ENCODE measurements around the gene PDE5A.

The PDE5A gene

DNA sequence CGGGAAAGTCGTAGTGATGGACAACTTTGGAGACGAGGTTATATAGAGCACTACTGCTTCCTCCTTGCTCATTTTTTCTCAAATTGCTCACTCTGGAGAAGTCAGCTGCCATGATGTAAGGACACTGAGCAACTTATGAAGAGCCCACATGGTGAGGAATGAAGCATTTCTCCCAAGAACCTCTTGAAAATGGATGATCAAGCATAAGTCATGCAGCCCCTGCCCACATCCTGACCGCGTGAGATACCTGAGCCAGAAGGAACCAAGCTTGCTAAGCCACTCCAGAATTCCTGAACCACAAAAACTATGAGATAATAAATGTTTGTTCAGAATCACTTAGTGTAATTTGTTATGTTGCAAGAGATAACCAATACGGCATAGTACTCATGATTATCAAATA is 42.8 kb downstream of the PDE5A start:
- no peak for DNase-seq (ENCODE audit: low read depth)

DNA sequence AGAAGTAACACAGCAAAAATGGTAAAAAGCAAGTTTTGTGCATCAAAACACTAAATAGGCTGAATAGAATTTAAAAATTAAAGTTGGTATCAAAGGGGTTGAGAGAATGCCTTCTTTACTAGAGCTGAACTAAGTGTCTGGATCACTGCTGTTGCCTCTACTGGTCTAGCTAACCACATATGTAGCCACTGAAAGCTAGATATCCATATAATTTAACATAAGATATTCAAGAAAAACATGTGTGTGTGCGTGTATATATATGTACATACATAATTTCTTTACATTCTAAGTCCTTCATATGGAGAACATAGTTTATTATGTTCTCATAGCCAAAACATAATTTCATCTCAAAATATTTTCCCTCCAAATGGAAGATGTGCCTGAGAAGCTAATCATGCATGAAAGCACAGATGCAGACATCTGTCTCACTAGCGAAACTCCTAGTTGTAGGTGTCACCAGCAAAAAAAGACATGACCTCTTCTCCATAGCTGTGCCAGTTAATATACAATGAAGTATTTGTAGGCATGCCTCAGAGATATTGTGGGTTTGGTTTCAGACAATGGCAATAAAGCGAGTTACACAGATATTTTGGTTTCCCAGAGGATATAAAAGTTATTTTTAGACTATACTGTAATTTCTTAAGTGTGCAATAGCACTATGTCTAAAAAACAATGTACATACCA is 47.3 kb downstream of the PDE5A start:
- DNase-seq (ENCODE audit: low read depth): no peak

DNA sequence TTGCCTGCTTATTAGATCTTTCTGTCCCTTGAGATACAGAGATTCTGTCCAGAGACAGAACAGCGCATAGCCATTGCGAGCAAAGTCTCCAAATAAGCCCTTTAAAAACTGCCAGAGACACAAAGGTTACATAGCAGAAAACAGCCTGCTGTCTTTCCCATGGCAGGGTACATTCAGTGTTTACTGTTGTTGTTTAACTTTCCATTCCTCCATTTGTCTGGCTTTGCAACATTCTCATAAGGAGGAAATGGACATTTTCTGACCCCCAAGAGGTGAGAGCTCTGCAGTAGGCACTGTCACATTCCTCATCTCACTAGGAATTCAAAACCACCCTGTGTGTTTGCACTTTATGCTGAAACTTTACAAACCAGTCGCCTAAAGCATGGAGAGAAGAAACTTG is 48.3 kb downstream of the PDE5A start:
- DNase-seq (ENCODE audit: low read depth): no peak

DNA sequence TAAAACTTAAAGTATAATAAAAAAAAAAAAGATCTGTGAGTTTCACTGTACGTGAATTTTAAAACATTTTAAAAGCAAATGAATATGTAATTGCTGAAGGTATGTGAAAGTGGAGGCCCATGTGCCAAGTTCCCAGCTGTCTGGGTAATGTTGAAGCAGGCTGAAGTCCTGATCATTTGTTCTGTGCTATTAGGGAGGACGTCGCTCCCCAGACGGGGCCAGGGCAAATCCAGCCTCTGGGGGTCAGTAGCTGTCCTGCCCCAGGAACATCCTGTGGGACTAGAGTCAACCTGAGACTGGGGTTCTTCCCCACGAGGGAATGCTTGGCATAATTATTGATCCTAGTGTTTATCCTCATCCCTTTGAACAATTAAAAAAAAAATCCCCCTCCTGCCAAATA is 48.8 kb downstream of the PDE5A start:
- no peak for DNase-seq (ENCODE audit: low read depth)

DNA sequence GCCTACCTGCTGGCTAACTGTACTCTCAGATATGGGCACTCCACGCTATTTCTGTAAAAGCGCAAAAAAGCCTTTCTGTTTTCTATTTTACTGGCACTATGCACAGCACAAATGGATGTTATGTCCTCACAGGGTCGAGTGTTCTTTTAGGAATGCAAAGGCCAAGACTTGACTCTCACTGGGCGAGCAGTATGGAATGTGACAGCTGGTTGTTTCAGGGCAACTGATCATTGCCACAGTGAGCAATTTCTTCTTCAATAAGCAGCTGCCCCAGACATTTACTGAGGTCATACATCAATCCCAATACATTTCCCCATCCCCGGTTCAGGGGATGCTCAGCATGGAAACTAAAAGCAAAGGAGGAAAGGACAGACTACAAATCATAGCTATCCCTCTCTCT is 58.2 kb downstream of the PDE5A start:
- DNase-seq (ENCODE audit: low read depth): no peak

DNA sequence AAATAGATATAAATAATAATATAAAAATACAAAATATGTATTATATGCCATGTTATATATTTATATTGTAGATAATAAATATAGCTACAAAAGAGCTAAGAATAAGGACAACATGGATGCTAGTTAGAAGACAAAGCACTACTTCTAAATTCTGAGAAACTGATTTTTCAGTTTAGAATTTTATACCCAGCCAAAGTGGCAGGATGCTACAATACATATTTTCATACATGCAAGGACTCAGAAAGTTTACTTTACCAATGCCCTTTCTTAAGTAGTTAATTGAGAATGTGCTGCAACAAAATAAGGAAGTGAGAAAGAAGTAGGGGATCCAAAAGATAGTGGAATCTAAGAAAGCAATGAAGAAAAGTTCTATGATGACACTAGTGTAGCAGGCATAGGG is 64.5 kb downstream of the PDE5A start:
- no peak for DNase-seq (ENCODE audit: low read depth)

DNA sequence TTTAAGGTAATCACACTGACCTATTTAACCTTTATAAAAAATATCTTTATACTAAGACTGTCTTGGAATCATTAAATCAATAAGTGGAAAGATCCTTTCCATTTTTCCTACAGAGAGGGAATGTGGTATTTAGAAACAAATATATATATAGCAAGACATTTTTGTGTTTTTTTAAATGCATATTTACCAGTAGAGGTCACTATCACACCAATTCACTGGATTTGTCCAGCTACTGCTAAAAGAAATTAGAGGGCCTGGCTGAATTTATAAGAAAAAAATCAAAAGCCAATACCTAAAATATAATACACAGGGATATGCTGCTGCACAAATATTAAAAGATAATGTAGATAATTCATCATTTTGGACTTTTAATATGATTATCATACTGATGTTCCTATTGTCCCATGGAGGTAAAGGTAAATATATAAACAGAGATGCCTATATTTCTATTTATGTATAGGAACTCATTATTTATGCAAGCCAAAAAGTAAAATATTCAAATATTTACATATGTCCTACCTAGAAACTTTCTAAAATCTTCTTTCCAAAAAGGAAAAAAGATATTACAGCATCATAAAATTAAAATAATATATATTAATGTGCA is 69.5 kb downstream of the PDE5A start:
- DNase-seq (ENCODE audit: low read depth): no peak

DNA sequence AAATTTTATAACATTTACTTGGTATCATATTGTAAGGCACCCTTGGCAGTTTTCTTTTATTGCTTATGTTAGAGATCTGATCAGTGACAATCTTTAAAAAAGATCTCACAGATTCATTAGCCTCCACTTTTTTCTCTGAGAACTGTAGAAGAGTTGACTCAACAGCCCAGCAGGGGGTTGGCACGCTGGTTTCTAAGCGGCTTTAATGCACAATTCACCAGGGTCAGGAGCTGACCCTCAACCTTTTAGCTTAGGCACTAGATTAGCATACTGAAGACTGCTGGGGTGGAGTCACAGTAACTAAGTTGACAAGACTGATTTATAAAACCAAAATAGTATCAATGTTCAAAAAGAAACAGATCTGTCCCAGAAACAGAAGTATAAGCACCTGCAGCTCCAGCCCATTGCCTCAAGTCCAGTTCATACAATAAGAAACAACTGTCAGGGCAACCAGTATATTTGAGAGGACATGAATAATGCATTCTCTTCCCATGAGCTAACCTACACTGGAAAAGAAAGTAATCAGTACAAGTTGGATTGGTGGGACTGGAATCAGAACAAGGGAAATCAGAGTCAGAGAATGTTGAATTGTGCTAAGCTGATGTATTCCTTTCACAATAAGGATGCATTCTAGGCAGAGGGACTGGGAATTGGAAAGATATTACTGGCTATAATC is 77.6 kb downstream of the PDE5A start:
- no peak for DNase-seq (ENCODE audit: low read depth)

DNA sequence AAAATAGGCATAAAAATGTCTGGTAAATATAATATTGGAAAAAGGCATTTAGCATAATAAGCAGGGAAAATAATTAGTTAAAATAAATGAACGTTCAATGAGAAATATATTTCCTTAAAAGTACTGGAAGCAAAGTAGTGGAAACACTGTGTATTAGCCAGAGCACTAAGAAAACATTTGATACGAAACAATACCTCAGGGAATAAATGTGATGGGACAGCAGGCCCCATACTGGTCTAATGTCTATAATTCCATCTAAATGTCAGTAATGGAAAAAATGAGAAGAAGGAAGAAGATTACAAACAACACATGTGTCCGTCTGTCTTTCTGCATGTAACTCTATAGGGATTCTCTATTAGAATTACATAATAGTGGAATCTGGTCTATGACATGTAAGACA is 79.0 kb downstream of the PDE5A start:
- no peak for DNase-seq (ENCODE audit: low read depth)

DNA sequence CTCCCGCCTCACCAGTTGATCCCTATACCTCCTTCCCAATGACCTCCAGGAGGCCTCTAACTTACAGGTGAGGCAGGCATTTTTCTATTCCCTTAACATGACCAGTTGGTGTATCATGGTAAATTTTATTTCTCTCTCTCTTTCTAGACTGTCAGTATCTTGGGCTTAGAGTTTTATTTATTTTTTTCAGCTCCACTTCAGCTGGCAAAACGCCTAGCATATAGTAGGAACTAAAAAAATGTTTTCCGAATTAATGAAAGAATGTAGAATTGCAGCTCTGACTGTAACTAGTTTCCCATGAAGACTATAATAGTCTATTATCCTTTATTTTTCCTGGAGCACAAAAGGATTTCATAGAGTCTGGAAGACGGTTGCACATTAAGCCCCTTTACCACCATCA is 84.8 kb downstream of the PDE5A start:
- DNase-seq (ENCODE audit: low read depth): no peak

DNA sequence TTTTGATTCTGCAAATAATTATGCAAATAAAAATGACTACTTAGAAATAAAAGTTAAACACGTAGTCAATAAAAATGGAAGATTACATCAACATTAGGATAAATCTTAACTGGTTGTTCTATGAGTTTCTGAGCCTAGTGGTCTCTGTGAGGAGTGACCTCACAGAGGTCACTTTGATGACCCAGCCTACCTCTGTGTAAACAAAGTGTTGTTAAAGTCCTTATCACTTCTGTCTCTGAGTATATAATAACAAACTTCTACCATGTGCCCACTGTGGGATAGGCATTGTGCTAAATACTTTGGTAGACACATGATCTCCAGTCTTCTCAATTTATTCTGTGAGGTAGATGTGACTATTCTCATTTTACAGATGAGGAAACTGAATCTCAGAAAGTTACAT is 85.4 kb downstream of the PDE5A start:
- DNase-seq (ENCODE audit: low read depth): no peak

DNA sequence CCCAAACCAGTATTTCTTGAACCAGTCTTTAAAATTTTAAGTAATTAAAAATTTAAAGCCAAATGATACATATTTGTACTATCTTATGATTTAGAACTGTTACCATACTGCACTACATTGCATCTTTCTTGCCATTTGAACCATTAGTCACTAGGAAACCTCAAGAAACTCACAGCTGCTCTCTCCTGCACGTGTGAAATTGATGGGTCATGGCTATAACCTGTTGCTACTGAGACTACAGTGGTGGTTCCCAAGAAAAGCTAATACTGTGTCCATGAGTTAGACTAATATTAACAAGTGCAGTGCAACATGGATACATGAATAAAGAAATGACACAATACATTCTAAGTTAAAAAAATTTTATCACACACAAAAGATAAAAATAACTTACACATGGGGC is 88.4 kb downstream of the PDE5A start:
- no peak for DNase-seq (ENCODE audit: low read depth)

DNA sequence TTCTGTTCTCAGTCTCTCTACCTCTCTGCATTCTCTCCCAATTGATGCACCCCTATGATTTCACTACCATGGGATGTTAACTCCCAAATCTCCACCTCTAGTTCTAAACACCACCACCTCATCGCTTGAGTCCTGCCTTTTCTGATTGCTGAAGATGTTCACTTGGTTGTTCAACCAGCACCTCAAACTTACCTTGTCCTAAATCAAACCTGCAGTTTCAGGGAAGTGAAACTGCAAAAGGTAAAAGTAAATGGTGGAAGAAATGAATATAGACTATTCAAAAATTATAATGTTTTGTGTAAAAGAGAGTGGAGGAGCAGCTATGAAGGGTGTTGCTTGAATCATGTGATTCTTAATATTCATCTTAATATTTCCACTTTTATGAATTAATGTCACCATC is 91.0 kb downstream of the PDE5A start:
- no peak for DNase-seq (ENCODE audit: low read depth)

DNA sequence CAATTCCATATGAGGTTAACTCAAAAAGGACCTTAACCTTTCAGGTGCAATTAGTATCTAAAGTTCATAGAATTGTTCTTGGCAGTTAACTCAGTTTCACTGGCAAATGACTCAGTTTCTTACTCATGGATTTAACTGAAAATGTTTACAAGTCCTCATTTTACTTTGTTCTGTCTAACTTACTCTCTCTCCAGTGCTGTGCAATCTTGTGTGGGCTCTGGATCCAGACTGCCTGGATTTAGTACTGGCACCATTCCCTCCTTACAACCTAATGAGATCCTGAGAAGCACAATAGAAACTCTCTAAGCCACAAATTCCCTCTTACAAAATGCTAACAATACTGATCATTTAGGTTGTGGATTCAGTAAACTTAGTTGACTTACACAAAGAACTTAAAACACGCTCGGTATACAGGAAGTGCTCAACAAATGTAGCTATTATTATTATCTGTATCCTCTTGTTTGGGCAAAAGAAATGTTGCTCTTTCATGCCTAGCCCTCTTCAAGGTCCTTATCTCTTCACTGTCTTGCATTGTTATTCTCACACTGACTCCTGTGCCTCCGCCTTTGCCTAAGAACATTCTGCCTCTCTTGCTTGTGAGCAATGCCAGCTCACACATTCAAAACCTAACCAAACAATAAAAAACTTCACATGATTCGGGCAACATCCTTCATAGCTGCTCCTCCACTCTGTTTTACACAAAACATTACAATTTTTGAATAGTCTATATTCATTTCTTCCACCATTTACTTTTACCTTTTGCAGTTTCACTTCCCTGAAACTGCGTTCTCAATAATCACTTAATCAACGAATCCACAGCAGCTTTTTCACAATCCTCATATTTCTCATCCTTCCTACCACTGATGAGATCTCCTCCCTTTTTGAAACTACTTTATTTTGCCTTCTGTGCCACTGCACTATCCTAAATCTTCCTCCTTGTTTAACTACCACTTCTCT is 91.8 kb downstream of the PDE5A start:
- no peak for DNase-seq (ENCODE audit: low read depth)

DNA sequence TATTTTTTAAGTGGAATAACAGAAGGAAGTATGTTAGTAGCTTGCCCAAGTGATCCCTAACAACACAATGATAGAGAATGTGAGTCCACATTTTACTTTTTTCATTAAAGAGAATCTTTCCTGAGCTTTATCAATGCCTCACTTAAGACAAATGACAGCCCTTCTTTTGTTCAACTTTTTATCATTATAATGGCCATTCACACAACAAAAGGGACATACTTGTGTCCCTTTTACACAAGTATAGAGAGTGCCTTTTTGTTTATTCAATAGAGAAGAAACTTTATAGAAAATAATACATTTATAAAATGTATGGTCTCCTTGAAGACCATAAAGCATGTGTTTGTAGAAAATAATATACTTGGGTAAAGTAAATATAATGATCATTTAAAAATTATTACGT is 96.3 kb downstream of the PDE5A start:
- no peak for DNase-seq (ENCODE audit: low read depth)

DNA sequence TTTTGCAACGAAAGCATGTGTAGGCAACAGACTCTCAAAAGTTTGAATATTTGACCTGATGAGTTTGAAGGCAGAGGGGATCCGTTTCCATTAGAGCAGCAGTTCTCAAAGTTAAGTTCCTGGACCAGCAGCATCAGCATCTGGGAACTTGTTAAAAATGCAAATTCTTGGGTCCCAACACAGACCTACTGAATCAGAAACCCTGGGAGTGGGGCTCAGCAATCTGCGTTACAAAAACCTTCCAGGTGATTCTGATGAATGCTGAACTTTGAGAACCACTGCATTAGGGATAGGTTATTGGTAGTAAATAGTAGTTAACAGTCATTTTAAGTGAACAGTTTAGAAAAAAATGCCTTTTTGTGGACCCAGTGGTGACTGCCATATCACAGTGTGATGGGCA is 98.8 kb downstream of the PDE5A start:
- DNase-seq (ENCODE audit: low read depth): no peak

DNA sequence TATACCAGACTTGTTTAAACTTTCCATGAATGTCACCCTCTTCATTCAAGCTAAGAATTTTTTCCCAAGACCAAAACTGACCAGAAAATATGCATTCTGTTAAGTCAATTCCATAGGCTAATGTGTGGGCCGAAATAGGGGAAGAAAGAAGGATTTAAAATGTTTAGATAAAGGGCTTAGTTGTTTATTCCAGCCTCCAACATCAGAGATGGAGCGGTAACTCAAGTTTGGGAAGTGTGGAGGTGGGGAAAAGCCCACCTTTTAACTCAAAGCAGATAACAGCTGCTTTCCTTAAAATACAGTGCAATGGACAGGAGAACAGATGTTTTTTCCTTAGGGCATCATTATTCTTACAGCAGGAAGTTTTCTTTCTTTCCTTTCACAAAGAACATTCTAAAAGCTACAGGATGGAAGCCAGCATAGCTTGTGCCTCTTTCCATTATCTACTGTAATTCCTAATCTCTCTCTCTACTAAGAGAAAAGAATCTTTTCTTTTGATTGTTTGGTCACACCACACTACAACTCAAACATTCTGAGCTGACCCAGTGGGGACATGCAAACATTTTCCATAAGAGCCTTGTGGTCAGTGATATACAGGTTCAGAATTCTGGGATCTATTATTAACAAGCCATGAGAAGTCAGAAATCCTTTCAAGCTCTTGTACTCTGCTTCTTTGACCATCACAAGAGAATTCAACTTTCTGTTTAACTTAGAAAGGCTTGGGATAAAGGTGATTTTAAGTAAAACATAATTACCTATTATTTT is 101.6 kb downstream of the PDE5A start:
- no peak for DNase-seq (ENCODE audit: low read depth)

DNA sequence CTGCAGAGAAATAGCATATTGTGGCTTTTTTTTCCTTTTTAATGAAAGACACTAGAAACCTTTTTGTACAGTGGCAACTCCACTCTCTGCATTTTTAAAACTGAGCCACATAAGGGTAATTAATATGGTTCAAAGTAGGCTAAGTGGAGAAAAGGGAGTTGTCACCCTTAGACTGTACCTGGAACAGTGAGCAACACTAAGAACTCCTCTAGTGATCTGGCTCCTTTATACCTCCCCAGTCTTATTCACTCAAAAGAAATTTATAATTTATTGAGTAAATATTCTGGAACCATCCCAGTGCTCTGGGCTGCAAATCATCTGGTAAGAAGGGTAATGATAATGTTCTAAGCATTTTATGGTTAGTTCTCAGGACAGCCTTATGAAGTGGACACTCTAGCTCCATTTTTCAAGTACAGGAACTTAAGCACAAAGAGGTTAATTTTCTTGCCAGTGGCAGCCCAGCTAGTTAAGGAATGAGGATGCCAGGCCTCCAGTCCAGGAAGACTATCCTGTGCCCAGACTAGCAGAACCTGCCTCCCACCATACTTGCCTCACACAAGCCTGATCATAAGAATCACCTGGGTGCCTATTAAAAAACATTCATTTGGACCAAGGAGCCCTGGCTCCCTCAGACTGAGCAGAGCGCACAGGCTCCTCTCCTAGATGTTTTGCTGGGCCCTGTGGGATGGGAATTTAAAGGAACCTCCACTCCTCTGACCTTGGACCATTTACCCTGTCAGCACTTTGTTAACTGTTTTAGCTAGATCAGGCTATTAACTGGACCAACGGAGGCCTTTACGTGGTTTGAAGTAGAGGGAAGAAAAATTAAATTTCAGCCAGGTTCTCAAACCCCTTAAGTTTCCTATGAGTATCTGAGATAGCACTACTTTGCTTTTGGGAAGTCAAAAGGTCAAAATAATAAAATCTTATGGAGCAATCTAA is 102.6 kb downstream of the PDE5A start:
- no peak for DNase-seq (ENCODE audit: low read depth)

DNA sequence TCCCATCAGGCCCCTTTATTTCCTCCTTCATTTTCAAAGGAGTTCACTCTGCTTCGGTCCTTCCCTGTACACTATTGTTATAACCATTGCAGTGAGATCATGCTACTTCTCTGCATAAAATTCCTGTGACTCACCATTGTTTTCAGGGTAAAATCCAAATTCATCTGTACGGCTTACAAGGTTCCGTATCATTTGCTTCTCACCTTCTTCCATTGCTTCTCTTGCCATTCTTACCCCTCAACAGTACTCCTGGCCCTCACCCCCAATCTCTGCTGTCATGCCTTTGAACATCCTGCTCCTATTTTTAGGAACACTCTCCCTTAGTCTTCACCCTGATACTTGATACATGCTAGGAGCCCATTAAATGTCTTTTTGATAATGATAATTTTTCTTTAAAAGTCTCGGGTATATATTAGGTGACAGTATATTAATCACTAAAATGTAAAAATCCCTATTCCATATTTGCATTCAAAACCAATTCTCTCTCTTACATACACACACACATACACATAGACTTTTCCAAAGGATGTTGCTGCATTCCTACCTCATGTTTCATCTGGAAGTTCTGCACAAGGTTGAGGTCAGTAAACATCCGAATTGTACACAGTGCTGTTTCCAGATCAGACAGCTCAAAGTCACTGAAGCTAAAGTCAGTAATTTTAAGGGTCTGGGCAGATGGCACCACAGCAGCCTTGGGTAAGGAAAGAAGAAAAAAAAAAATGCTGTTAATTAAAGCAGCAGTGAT is 103.4 kb downstream of the PDE5A start:
- DNase-seq (ENCODE audit: low read depth): no peak

DNA sequence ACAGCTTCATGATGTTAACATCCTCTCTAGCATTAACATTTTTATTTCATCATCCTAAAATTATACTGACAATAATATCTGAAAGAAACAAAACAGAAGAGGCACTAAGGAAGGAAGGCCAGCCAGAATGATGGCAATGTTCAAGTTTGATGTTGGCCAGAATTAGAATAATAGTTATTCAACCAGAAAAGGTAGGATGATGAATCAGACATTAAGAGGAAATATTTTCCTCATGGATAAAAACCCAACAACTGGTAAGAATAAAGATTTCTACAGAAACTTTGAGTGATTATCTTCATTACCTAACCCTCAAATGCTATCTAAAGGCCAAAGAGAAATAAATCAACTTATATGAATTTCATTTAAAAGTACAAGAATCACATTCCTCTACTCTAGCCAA is 105.2 kb downstream of the PDE5A start:
- no peak for DNase-seq (ENCODE audit: low read depth)
